NCI-H748 (cell line): ENCODE measurements around the gene THEMIS2.
"Not testable (repeated sequence)": the region's sequence is repeated elsewhere in the genome, so short reads cannot be mapped to it uniquely, and the experiment has no call there.

Source experiments
- DNase-seq: peaks from one replicate; lab custom pipeline; 2025; ENCODE audit not compliant: unreplicated experiment; lab: John Stamatoyannopoulos, UW

Gene THEMIS2

GRCh38 chr1:27872059-27872801 lies at the start of gene THEMIS2:
Gene THEMIS2 (plus strand): TSS chr1:27872544. CDS start chr1:27872572, 28 bp downstream.
- peak; percentile 52 for DNase-seq

DNA sequence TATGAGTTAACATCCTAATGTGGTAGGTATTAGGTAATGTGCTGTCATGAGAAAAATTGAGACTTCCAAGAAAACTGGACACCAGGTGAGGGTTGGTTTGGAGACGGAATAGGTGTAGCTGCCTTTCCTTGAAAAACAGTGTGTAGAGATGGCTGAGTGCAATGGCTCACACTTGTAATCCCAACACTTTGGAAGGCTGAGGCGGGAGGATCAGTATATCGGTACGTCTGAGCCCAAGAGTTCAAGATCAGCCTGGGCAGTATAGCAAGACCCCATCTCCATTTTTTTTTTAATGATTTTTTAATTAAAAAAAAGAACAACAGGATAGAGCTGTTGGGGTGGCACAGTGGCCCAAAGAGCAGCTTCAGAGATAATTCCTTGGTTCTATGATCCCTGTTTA lies 48.6 kb upstream of the THEMIS2 start:
- DNase-seq: no peak

- no peak for DNase-seq
These were observed 47.9 kb upstream of the THEMIS2 start for GRCh38 chr1:27824411-27824810.

GRCh38 chr1:27829339-27829960 lies 42.9 kb upstream of the THEMIS2 start:
- DNase-seq: not testable (repeated sequence)

DNA sequence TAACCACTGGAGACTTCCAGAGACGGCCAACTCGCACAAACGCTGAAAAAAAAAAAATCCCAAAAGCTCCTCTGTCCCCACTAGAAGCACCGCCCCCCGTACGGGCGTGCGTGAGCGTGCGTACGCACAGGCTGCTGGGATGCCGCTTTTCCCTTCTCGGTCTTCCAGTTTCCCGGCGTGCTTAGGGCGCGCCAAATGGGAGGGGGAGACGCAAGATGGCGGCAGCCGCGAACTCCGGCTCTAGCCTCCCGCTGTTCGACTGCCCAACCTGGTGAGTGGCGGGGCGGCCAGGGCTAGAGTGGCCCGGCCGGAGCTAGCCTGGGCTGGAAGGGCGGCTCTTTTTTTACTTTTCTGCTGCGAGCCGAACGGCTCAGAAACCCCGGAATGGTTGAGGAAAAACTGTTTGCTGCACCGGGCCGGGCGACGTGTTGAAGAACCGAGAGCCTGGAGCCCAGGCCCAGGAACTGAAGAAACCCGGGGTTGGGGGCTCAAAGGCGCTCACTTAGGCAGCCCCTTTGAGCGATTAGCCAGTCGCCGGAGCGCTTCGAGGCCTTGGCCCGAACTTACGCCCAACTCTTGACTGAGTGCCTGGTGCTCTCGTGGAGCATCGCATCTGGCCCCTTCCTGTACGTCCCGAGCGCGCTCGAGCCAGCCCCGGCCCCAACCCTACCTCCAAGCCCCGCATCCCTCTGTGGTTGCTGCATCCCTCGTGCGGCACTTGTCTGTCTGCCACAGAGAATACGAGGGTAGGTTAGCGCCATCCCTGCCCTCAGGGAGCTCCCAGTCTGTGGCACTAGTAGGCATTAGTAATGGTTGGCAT lies 41.5 kb upstream of the THEMIS2 start, which contains the start of gene PPP1R8:
Gene PPP1R8 (plus strand): TSS at position 162 of the 820 bp plus-strand sequence. CDS start 54 bp downstream, at position 216.
- DNase-seq: peak; percentile 96

DNA sequence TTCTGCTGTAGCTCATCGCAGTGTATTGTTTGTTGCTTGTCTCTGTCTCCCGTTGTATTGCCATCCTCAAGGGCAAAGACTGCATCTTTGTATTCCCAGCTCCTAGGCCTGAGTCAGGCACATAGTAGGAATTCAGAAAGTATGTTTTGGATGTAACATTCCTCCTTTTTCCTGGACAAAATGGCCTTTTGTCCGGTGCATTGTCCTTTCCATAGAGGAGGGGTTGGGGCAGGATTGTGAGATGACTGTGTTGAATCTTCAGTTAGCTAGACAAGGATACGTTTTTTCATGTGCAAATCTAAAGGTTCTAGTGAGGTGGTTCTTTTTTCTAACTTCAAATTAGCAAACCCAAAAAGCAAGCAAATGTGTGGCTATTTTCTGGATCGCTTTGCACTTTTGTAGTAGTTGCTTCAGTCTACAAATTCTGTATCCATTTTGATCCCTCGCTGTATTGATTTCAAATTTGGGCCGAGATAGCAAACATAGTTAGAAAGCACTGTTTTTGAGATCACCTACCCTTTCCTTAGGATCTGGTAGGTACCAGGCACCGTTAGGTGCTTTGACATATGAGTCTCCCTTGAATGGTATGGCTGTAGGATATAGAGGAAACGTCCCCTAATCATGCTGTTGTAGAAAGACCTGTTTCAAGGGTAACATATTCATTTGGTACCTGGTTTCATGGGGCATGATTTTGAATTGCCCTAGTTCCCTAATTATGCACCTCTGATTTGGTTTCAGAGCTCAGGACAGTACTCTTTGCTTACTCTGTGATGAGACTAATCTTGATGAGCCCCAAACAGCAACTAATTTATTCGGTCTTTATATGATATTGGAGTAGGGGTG lies 40.6 kb upstream of the THEMIS2 start:
- no peak for DNase-seq

GRCh38 chr1:27832762-27833161 lies 39.6 kb upstream of the THEMIS2 start:
- DNase-seq: no peak

DNA sequence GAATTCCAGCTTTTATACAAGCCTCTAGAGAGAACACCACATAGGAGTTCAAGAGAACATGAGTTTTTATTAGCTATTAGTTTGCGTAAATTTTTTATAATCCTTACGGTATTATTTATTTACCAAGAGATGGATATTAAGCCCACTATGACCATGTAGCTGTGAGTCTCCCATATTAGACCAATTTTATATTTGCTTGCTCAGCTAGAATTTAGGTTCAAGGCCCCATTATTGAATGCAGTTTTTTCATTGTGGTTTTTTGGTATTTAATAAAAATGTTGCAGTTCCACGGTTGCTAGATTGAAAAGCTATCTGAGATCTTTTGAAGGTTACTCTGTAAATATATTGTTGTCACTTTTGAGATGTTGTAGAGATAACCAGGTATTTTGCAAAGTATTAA lies 38.9 kb upstream of the THEMIS2 start:
- DNase-seq: no peak

GRCh38 chr1:27835046-27835445 lies 37.3 kb upstream of the THEMIS2 start:
- DNase-seq: no peak

- no peak for DNase-seq
These were observed 36.8 kb upstream of the THEMIS2 start for GRCh38 chr1:27835501-27835900.

GRCh38 chr1:27849951-27850350 lies 22.4 kb upstream of the THEMIS2 start:
- no peak for DNase-seq

DNA sequence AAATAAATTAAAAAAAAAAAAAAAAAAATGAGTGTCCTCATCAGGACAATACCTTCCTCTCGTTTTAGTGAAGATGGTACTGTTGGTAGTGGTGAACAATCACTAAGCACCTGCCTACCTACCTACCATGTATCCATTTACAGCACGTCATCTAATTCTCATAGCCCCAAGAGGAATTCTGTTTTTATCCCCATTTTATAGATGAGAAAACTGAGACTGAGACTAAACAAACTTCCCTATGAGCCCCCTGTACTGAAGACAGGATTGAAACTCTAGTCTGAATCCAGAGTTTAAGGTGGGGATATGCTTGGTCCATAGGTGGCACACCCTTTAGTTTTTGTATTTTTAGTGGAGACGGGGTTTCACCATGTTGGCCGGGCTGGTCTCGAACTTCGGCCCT lies 17.3 kb upstream of the THEMIS2 start:
- no peak for DNase-seq

GRCh38 chr1:27856561-27857343 lies 15.6 kb upstream of the THEMIS2 start:
- DNase-seq: no peak

DNA sequence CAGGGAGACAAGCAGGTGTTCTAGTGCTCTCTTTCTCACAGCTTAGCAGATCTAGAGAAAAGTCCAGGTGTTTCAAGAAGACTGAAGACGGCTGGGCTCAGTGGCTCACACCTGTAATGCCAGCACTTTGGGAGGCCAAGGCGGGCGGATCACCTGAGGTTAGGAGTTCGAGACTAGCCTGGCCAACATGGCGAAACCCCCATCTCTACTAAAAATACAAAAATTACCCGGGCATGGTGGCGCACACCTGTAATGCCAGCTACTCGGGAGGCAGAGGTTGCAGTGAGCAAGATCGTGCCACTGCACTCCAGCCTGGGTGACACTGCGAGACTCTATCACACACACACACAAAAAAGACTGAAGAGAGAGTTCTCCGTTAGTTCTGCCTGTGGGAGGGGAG lies 14.8 kb upstream of the THEMIS2 start:
- DNase-seq: not testable (repeated sequence)

GRCh38 chr1:27858072-27858948 lies 14.0 kb upstream of the THEMIS2 start:
- DNase-seq: peak; percentile 64

DNA sequence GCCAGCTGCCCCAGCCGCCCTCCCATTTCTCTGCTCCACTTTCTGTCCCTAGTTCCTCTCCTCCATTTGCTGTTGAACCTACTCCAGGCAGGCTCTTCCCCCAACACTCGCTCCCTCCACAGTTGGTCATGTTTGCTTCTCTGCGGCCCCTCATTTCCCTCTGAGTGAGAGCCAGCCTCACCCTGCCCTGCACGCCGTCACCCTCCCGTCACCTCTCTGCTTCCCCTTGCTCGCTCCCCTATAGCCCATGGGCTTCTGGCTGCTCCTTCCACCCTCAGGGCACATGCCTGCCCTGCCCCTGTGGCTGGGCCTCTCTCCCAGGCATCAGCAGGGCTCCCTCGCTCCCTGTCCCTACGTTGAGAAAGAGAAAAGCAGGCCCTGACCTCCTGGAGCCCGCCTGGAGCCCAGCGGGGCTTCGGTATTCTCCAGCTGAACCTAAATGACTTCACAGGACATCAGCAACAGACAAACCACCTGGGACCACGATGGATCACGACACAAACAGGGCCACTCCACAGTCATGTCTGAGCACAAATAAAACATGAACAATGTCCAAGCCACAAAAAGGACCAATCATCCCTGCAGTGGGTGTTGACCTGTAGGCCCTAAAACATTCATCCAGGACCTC lies 13.3 kb upstream of the THEMIS2 start:
- DNase-seq: no peak

- no peak for DNase-seq
These were observed 10.9 kb upstream of the THEMIS2 start for GRCh38 chr1:27861436-27861835.

DNA sequence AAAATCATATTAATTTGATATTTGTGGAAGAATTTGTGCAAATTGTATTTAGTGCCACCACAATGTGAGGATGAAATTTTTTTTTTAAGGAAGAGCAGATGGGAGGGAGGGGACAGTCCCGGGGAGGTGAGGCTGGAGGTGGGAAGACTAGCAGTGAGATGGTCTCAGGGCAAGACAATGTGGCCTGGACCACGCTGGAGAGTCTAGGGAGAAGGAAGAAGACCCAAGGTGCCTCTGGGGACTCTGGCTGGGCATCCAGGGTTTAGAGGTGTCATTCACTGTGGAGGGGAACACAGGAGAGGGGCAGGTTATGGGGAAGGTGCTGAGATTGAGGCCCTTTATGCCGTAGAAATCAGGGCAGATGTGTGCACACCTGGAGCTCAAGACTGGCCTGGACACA lies 10.3 kb upstream of the THEMIS2 start:
- no peak for DNase-seq
